NB4 (cell line): ENCODE data around the gene ADK.
"Not testable (repeated sequence)": the region's sequence is repeated elsewhere in the genome, so short reads cannot be mapped to it uniquely, and the experiment has no call there.

Experiments used
- DNase-seq: peaks from one replicate; pipeline ENCODE4 v3.0.0; 2010; ENCODE audit warnings: low read depth
- H3K4me3 ChIP-seq: one replicate; pipeline ENCODE4 v1.5.1; 2011; ENCODE audit warnings: mild to moderate bottlenecking, low read depth, low read length, moderate library complexity
- CTCF ChIP-seq: IDR thresholded peaks from one replicate; pipeline ENCODE4 v1.5.1; 2012; ENCODE audit warnings: low read depth, low read length
- MAX ChIP-seq: IDR thresholded peaks from 2 replicates; pipeline ENCODE4 v1.6.1; 2011; ENCODE audit warnings: low read depth, low read length
- MYC ChIP-seq: IDR thresholded peaks from 2 replicates; pipeline ENCODE4 v1.6.1; 2011; ENCODE audit warnings: low read depth, low read length
- POLR2A ChIP-seq: IDR thresholded peaks from 2 replicates; pipeline ENCODE4 v1.6.1; 2011; ENCODE audit warnings: mild to moderate bottlenecking; ENCODE audit not compliant: insufficient read length; ENCODE audit errors: extremely low read depth

The ADK gene

GRCh38 chr10:74451127-74451829 is 300.3 kb downstream of the ADK start:
- TF ChIP-seq CTCF, result no peak
- TF ChIP-seq POLR2A, result no peak
- TF ChIP-seq MYC, result no peak
- no peak for TF ChIP-seq MAX
- no peak overlapping the region for H3K4me3 ChIP-seq
- no peak for DNase-seq

- no peak for TF ChIP-seq MYC
- no peak for TF ChIP-seq POLR2A
- TF ChIP-seq CTCF, result no peak
- TF ChIP-seq MAX, result no peak
These were observed 302.1 kb downstream of the ADK start for GRCh38 chr10:74453169-74453568.

GRCh38 chr10:74457478-74457877 is 306.5 kb downstream of the ADK start:
- not testable (repeated sequence) for DNase-seq, H3K4me3 ChIP-seq

More at GRCh38 chr10:74453169-74453568, 302.1 kb downstream of the ADK start:
- DNase-seq, result no peak
- H3K4me3 ChIP-seq, result no peak overlapping the region

GRCh38 chr10:74460812-74461211 is 309.8 kb downstream of the ADK start:
- DNase-seq, result no peak
- TF ChIP-seq MAX (no peak), CTCF (no peak), MYC (no peak), POLR2A (no peak)
- no peak overlapping the region for H3K4me3 ChIP-seq

GRCh38 chr10:74474022-74474713 is 323.1 kb downstream of the ADK start:
- no peak overlapping the region for H3K4me3 ChIP-seq
- DNase-seq, result no peak
- TF ChIP-seq MYC, result no peak

GRCh38 chr10:74476162-74476706 is 325.2 kb downstream of the ADK start:
- DNase-seq, H3K4me3 ChIP-seq: not testable (repeated sequence)

- no peak for DNase-seq
- no peak overlapping the region for H3K4me3 ChIP-seq
- no peak for TF ChIP-seq CTCF
- TF ChIP-seq MAX, result no peak
- TF ChIP-seq POLR2A, result no peak
- no peak for TF ChIP-seq MYC
These were observed 329.8 kb downstream of the ADK start for GRCh38 chr10:74480778-74481177.
